Measurements from ENCODE around the gene BCAS3.

The BCAS3 gene

DNA sequence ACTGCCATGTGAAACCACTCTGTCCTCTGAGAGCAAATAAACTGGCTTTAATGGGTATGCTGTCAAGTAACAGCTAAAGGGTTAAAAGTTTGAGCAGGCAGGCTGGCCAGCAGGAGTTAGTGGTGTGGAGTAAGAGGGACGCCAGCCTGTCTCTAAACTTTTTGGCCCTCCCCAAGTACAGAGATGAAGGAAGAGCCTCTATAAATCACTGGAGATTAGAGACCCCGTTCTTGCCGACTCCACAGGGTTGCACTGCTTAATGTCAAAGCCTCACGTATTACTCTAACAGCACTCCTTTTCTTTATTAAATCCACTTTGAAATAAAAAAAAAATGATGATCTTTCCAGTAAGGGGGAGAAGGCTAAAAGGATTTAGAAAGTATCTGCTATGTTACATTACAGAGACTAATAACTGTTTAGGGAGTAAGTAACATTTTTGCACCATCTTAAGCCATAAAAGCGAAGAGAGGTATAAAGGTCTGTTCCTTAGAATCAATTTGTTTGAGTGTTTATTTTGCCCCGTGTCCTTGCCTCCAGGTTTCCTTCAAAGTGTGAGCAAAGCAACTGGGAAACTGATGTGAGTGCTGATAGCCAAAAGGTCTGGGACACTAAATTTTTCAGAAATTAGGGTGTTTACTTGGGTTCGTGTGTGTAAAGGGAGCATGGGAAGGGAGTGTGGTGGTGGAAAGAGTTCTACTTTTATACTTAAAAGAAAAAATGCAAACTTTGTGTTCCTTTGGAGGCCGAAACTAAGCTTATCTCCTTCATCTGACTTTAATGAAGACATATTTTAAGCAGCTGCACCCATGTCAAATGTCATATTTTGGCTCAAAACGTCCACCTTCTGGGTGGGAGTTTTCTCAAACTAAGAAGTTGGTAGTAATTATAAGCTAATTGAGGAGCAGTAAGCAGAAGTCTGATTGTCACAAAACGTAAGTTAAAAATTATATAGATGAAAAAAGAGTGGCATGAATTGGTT is 612.0 kb downstream of the BCAS3 start:
- no peak for DNase-seq (ENCODE audit: low read depth in 2 of 2)

DNA sequence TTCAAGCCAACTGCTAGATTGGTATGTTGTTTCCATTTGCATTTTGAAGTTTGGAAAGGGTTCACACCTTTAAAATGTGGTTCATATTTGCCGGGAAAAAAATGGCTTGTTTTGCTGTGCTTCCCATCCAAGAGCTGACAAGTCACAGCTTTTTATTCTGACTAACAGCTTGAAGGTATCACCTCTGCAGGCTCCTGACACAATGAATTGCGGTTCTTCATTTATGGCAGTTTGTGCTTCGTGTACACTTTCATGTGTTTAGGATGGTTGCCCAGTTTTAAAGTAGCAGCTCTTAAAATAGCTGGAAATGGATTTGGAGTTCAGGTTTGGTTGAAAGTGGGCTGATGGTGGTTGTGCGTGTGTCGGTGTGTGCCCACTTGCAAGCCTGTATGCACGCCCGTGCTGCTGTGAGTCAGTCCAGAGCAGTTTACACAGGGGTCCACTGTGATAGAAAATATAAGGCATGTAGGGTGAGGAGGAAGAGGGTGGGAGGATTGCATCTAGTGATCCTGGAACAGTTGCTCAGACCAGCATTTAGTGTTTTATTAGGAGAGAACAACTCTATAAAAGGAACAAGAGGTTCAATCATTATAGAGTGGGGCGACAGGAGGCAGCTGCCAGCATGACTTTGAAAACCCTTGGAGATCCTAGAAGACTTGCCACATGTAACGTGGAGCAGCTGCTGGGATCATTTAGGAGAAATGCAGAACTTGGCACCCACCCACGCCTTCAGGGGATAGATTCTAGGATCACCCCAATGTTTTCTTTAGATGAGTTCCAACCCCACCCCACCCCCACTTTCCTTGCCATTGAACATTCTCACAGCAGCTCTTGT is 614.0 kb downstream of the BCAS3 start:
- DNase-seq (ENCODE audit: low read depth in 2 of 2), result no peak

DNA sequence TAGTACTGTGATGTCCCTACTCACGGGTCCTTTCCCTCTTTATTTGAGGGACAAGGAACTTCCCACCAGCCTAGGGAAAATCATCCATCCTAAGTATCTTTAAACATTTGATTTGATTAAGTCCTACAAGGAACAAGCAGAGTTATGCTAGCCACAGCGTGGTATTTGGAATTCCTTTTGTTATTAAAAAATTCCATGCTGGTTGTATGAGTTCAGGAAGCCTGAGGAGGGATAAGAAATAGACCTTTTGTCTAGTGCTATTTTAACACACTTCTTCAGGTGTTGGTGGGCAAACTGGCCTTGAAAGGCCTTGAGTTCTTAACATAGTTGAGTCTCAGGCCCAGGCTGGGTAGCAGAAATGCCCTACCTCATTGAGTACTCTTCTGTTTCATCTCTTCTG is 616.6 kb downstream of the BCAS3 start:
- DNase-seq (ENCODE audit: low read depth in 2 of 2), result no peak

DNA sequence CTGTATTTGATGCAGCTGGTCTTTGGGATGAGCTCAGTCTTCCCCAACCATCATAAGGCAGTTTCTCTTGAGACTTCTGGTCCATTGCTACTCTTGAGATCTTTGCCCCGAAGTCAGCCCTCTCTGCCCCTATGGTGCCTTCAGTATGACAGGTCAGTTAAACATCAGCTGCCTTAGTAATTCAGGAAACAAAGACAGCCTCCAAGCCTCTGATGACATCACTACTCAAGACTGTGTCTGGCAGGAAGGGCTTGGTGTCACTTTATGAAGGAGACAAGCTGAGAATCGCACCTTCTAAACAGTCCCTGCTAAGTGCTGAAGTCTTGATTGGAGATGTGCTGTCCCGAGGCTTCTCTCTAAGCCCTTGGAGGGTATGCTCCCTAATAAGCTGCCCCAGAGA is 617.1 kb downstream of the BCAS3 start:
- DNase-seq (ENCODE audit: low read depth in 2 of 2), result no peak

DNA sequence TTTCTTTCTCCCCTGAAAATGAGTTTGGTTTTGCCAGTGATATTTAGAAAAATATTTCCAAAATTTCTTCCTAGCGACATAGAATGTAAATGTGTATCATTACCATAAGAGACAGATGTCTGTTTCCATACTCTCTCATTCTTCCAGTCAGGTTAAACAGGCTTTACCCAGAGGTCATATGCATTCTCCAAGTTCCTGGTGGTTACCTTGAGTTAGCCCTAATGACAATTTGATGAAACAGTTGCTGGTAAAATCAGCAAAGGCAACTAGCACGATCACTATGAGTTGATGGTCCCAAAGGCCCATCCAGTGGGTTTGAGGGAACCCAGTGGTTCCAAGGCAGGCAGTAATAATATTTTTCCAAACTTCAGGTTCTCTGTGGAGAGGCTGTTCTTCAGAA is 618.4 kb downstream of the BCAS3 start:
- no peak for DNase-seq (ENCODE audit: low read depth in 2 of 2)

DNA sequence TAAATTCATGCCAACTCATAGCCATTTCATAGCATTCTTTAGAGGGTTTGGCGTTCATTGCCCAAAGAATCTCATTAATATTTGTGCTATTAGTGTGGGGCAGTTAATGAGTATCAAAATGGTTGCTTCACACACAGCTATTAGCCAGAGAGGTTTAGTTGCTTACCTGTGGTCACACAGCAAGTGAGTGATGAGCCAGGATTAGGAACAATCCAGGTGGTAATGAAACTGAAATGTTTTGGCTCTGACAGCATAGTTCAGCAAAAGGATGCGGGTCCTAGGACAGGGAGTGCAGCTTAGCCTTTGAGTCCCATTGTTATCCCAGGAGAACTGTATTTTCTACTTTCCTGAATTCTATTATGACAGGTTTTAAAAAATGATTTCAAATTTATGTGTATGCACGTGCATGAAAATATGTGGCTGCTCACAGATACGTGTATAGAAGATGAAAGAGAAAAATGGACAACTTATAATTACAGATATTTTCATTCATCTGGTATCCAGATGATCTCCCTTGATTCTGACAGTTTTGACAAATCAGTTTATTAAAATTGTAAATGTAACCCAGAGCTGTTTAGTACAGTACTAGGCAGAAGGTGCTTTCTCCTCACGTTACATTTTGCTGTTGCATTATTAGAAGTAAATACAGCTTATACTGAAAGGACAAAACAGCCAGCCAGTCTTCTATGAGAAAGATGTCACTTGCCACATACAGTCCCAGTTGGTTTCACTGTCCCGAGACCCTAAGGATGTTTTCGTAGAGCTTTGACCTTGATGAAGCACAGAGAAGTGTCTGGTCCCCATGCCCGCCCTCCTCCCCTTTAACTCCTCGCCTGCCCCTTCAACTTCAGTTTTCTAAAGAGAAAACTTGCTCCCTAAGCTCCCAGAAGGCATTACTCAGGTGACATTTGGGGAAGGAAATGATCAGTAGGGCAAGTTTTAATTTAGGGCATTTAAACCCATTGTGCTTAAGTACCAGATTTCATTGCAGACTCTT is 622.2 kb downstream of the BCAS3 start:
- DNase-seq (ENCODE audit: low read depth in 2 of 2), result no peak

DNA sequence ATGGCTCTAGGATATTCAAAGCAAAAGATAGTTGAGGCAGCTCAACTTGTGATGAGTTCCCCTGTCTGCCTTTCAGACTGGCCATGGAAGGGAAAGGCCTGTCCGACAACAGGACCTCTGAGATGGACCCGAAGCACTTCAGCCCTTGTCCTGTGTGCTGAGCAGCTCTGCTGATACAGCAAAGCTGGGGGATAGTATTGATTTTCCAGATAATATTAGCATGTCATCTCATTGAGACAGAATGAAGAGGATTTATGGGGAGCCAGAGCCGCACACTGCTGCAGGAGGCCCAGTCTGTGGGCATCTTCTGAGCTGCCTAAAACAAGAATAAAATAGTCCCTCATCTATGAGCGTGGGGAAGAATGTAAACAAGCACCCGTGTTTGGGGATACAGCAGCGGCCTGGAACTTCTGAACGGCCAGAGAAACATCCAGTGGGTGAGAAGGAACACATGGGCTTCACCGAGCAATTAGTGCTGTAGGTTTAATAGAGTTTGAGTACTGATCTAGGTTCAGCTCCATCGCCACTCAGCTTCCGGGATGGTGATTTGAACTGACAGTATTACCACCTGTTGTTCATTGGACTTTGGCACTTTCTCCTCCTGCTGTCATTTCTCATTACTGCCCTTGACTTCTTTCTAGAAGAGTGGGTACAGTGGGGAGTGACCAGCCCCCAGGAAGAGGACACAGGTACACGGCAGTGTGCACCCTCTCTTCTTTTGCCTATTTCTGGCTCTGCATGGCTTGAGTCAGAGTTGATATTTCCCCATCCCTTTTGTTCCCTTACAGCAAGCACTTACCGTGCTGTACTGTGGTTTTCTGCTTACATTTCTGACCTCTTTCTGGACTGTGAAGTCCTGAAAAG is 625.5 kb downstream of the BCAS3 start:
- no peak for DNase-seq (ENCODE audit: low read depth in 2 of 2)

DNA sequence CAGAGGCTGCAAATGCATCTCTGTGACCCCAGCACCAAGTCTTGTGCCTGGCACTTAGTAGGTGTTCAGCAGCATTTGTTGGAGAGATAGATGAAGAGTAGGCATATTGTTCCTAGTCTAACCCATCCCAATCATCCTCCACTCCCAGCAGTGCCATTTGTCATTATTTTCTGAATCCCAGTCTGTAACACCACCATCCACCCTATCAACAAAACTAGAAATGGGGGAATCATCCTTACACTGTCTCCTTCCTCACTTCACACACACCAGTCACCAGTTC is 626.1 kb downstream of the BCAS3 start:
- DNase-seq (ENCODE audit: low read depth in 2 of 2), result no peak

DNA sequence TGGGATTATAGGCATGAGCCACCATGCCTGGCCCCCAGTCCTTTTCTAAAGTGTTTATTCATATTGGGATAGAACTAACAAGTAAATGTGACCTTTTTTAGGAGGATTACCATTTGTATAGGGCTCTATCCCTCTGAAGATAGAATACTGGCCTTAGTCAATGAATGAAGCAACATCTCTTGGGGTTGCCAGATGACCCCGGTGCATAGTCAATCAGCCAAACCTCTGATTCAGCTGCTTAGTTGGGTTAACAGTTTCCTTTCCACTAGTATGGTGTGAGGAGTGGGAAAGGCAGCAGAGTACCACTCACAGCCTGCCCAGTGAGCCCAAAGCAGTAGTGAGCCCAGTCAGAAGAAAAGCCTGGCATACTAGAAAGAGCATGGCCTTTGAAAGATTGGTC is 627.4 kb downstream of the BCAS3 start:
- DNase-seq (ENCODE audit: low read depth in 2 of 2), result no peak

DNA sequence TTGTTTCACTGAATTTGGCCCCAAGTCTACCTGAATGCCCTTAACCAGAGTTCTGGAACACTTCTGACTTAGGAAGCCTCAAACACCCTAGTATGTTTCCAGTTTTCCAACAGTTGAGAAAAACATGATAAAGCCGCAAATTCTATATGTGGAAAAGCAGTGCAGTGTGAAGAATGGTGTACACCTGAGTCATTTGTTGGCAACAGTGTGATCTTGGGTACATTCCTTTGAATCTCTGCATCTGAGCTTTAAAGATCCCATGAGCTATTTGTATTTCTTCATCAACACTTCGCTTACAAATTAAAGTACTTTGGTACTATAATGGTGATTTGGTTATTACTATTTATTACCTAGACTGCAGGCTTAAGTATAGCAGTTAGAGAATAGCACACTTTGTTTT is 628.4 kb downstream of the BCAS3 start:
- DNase-seq (ENCODE audit: low read depth in 2 of 2), result no peak

DNA sequence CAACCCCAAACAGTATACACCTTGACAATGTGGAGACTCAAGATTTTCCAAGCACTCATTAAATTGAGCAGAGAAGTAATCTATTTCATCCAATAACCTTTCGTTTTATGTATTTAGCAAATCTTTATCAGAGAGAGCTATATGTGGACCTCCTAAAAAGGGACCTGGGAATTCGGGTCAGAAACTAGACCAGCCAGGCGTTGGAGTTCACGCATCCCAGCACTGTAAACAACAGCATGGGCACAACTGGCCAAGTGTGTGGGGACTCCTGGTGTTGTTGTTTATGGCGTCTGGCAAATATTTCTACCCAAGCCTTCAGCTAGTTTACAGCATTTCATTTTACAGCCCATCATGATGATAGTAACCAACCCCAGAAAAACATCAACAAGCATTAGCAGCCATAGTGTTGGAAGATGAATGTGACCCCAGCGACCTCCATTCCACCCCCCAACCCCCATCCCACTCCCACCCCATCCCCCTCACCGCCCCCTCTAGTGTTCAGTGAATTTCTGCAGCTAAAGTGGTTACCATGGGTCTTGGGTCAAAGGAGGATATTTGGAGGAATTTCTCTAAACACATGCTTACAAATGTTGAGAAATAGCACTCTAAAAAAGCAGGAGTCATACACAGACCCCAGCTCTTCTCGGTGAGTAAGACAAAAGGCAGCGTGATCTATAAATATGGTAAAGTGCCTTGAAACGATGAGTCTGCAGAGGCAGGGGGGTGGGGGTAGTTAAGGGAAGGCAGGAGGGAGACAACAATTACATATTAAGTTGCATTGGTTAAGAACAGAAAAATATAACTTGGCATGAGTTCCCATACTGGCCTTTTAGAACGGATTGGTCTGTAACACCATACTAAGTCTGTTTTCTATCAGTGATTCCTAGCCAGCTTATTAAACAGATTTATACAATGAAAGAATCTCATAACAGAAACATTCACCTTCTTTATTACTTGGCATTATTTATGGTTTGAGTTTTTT is 630.5 kb downstream of the BCAS3 start:
- no peak for DNase-seq (ENCODE audit: low read depth in 2 of 2)

DNA sequence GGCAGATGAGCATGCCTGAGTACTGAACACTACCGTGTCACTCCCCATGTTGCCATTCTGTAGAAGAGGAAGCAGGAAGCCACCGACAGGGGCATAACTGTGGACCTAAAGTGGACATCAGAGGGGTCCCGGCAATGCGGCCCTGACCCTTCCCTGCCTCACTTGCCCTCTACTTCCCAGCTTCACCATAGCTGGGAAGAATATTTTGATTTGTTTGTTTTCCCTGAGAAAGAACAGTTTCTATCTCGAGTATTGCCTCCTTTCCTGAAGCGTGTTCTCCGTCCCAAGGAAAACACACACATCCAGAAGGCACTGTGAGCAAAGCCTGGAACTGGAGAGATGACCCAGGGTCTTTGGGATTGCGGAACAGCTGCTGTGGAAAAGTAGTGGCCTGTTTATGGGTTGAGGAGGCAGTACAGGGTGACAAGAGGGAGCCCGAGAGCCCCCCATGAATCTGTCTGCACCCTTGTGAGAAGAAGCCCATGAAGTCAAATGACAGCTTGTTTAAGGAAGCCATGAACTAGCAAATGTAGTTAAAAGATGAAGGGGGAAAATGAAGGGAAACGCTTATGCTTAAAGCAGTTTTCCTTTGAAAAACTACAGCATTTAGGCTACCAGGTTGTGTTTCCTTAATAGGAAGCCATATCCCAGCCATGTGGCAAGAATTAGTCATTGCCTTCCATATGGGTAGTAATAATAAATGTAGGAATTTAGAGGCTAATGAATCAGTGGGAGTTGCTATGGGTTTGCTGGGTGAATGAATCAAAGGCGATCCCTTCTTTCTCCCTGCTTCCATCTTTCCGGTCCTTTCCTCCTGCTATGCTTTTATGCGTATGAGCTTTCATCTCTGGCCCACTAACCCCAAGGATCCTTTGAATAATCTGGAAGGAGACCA is 632.0 kb downstream of the BCAS3 start:
- DNase-seq (ENCODE audit: low read depth in 2 of 2), result no peak

DNA sequence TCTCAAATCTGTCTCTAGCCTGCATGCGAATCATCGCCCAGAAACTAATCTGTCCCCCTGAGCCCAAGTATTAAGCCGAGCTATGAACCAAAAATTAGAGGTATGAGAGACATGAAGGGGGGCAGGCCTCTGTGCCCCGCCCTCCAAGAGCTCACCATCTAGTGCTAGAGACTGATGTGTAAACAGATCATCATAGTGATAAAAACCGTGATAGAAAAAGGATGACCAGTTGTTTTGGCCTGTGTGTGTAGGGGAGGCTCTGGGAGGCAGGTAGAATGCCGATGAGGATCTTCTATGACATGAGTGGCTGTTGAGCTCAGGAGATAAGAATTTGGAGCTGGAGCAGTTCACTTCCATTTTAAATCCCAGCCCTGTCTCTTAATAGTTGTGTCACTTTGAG is 632.9 kb downstream of the BCAS3 start:
- DNase-seq (ENCODE audit: low read depth in 2 of 2), result no peak

DNA sequence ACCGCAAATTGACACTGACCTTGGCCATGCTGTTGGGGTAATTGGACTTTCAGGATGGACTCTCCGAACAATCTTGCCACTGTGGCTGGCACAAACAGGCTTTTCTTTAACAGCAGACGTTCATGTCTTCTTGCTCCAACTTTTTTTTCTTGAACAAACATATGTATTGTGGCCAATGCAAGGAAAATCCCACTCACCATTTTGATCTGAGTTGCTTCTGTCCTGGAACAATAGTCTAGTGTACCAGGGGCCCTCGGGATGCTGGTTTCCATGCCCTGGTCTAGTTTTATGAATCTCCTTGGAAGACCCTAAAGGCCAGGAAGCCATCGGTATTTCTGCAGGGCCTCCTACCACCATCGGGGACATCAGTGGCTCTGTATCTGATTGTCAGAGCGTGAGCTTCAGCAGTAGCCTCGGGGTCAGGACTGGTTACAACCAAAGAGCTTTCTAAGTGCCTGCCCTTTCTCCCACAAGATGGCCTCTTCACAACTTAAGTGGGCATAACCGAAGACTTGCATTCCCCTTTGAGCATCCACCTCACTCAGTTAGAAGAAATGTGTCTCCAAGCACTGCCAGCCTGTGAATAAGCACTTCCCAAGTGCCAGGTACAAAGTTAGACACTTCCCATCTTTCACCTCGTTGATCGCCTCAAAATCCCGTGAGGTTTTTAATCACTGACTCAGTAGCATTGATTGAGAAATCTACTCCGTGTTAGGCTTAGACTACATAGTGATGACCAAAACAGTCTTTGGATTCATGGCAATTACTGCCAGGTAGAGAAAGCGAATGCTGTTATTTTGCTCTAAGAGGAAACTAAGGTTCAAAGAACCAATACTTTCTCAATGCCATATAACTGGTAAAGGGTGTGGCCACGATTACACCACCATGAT is 635.0 kb downstream of the BCAS3 start:
- no peak for DNase-seq (ENCODE audit: low read depth in 2 of 2)

DNA sequence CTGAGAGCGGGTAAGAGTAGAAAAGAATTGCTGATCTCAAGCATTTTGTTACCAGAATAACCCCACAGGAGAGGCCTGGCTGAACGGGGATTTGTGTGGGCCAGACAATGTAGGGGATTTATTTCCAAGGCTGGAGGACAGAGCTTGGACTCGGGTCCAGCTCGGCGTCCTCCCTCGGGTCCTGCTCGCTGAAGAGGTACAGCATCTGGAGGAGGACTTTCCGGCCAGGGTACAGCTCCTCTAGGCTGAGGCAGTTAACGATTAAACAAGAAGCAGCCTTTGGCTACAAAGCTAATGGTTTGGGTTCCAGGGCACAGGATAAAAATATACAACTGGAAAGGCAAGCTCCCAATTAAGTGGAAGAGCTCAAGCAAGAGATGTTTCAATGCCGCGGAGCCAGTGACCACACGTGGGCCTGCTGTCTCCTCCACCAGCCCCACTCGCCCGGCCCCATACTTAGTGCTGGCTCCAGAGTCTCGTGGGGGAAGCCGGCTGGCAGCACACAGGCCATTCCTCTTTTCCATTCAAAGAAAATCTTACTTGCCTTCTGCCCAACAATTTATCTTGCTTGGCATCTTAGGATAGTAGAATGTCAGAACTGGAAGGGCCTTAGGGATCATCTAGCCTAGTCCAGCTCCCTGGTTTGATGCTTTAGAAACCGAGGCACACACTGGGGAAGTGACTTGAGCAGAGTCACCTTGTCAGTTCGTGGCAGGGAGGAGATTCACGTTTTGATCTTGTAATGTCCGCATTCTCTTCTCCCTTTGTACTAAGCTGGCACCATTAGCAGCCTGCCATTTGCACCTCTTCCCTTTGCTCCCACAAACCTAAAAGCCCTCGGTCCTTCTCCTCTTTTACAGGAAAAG is 636.0 kb downstream of the BCAS3 start:
- no peak for DNase-seq (ENCODE audit: low read depth in 2 of 2)

DNA sequence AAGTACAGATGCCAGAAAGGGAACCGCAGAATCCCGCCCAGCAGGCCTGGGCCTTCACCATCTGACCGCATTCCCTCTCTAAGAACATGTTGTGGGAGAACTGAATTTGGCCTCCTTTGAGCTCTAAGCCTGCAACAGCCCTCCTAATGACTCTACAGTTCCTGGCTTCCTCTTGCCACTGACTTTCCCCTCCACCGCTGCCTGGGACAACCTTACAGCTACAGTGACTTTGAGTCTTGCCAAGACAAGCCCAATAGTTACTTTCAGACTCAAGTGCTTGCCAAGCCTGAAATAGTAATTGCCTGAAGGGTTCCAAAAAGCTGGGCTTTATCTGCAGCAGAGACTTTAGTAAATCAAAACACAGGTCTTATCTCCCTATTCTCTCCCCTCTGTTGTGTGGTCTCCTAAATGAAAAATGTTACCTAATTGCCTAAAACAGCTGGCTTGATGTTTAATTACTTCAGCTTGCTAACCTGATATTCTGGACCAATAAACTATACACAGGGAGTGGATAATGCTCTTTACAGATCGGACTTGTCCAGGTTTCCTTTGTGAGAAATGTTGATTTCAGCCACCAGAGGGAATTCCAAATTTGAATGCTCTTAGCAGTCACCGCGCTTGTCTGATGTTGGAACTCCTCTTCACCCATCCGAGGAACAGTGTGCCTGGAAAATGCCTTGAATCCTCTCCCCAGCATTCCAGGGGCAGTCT is 636.9 kb downstream of the BCAS3 start:
- no peak for DNase-seq (ENCODE audit: low read depth in 2 of 2)
